ENCODE data around the gene BLOC1S1. TPM values are rescaled to one million over a fixed set of nuclear protein-coding genes. Genes with fewer than 3 reads are reported as not detected.

Gene BLOC1S1
- polyA plus RNA-seq, 1 donor (not counting 4 experiments of a cell fraction or from before 2014, with no cell fraction given): 62.5 TPM

GRCh38 chr12:55700255-55701018, 15.4 kb upstream of the BLOC1S1 start:
- Histone ChIP-seq H3K36me3 (ENCODE audit: control insufficient read depth in 2 of 2, extremely low read depth in 1 of 2, insufficient read depth in 2 of 2, low read length in 2 of 2) (no peaks in the 10 kb centered on the region), H3K4me2 (ENCODE audit: control insufficient read depth, extremely low read depth, insufficient read depth, low read depth, low read length) (no peak overlapping the region), H3K9me3 (ENCODE audit: control insufficient read depth, low read depth, low read length) (no peaks in the 10 kb centered on the region), H2AFZ (ENCODE audit: control insufficient read depth, low read length) (no peak overlapping the region), H3K9me1 (ENCODE audit: control insufficient read depth, extremely low read depth, insufficient read depth, low read length) (no peaks in the 10 kb centered on the region), H3K27me3 (ENCODE audit: control insufficient read depth, extremely low read depth, insufficient read depth, low read length) (peaks cover 22% of the 10 kb centered on the region), H3K4me3 (ENCODE audit: control insufficient read depth in 2 of 3, extremely low read depth in 1 of 3, insufficient read depth in 2 of 3, low read depth in 1 of 3, low read length in 3 of 3) (no peak overlapping the region), H3K4me1 (ENCODE audit: control insufficient read depth, extremely low read depth, insufficient read depth, low read length) (peaks cover 3% of the 10 kb centered on the region), H3K79me2 (ENCODE audit: control insufficient read depth, insufficient read depth, low read length) (no peaks in the 10 kb centered on the region), H3K9ac (ENCODE audit: control insufficient read depth, extremely low read depth, insufficient read depth, low read length) (no peak overlapping the region), H3K27ac (ENCODE audit: control insufficient read depth, insufficient read depth, low read length) (no peak overlapping the region), H4K20me1 (ENCODE audit: control insufficient read depth, extremely low read depth, insufficient read depth, low read length) (no peaks in the 10 kb centered on the region)
- TF ChIP-seq EZH2 (IDR thresholded peaks at IDR 0.05; ENCODE audit: low read length): no peak
- TF ChIP-seq, protein P1, sequence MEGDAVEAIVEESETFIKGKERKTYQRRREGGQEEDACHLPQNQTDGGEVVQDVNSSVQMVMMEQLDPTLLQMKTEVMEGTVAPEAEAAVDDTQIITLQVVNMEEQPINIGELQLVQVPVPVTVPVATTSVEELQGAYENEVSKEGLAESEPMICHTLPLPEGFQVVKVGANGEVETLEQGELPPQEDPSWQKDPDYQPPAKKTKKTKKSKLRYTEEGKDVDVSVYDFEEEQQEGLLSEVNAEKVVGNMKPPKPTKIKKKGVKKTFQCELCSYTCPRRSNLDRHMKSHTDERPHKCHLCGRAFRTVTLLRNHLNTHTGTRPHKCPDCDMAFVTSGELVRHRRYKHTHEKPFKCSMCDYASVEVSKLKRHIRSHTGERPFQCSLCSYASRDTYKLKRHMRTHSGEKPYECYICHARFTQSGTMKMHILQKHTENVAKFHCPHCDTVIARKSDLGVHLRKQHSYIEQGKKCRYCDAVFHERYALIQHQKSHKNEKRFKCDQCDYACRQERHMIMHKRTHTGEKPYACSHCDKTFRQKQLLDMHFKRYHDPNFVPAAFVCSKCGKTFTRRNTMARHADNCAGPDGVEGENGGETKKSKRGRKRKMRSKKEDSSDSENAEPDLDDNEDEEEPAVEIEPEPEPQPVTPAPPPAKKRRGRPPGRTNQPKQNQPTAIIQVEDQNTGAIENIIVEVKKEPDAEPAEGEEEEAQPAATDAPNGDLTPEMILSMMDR (optimal IDR thresholded peaks at IDR 0.05 in 1 of 3, IDR thresholded peaks at IDR 0.05 in 1 of 3, conservative IDR thresholded peaks at IDR 0.05 in 1 of 3; ENCODE audit: extremely low read depth in 1 of 3, insufficient read depth in 2 of 3, low read length in 3 of 3): no peak
- no peak for DNase-seq (ENCODE audit: low read depth, low spot score)
- no peak for FAIRE-seq
- dilution Hi-C loops (cut with MboI; ENCODE audit: extremely low pct_ligation_motif_present, low sequenced_read_pairs): no loop called here

DNA sequence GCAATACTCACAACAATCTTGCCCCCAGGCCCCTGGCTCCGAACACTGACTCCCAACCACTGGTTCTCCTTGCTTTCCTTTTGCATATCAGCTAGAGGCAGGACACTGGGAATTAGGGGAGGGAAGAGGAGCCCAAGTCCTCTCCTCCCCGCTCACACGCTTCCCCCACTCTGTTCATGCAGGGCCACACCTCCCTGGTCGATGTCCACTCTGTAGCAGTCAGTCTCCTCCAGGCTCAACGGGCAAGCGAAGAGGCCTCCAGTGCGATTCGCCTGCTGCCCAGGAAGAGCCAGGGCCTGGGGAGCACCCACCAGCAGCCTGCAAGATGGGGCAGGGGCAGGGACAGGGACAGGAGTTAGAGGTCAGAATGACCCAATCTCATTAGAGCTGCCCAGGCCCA, 13.0 kb upstream of the BLOC1S1 start:
- Histone ChIP-seq H3K9me1 (ENCODE audit: control insufficient read depth, extremely low read depth, insufficient read depth, low read length) (no peaks in the 10 kb centered on the region), H3K79me2 (ENCODE audit: control insufficient read depth, insufficient read depth, low read length) (no peaks in the 10 kb centered on the region), H3K27ac (ENCODE audit: control insufficient read depth, insufficient read depth, low read length) (no peak overlapping the region), H3K9me3 (ENCODE audit: control insufficient read depth, low read depth, low read length) (no peaks in the 10 kb centered on the region), H3K4me1 (ENCODE audit: control insufficient read depth, extremely low read depth, insufficient read depth, low read length) (peaks cover 3% of the 10 kb centered on the region), H2AFZ (ENCODE audit: control insufficient read depth, low read length) (no peak overlapping the region), H3K9ac (ENCODE audit: control insufficient read depth, extremely low read depth, insufficient read depth, low read length) (no peak overlapping the region), H3K27me3 (ENCODE audit: control insufficient read depth, extremely low read depth, insufficient read depth, low read length) (peaks cover 27% of the 10 kb centered on the region), H4K20me1 (ENCODE audit: control insufficient read depth, extremely low read depth, insufficient read depth, low read length) (no peaks in the 10 kb centered on the region), H3K4me2 (ENCODE audit: control insufficient read depth, extremely low read depth, insufficient read depth, low read depth, low read length) (no peak overlapping the region), H3K4me3 (ENCODE audit: control insufficient read depth in 2 of 3, extremely low read depth in 1 of 3, insufficient read depth in 2 of 3, low read depth in 1 of 3, low read length in 3 of 3) (no peak overlapping the region), H3K36me3 (ENCODE audit: control insufficient read depth in 2 of 2, extremely low read depth in 1 of 2, insufficient read depth in 2 of 2, low read length in 2 of 2) (no peaks in the 10 kb centered on the region)
- FAIRE-seq (no peak), DNase-seq (ENCODE audit: low read depth, low spot score) (no peak)
- TF ChIP-seq, protein P1 (optimal IDR thresholded peaks at IDR 0.05 in 1 of 3, IDR thresholded peaks at IDR 0.05 in 1 of 3, conservative IDR thresholded peaks at IDR 0.05 in 1 of 3; ENCODE audit: extremely low read depth in 1 of 3, insufficient read depth in 2 of 3, low read length in 3 of 3): no peak
- TF ChIP-seq EZH2 (IDR thresholded peaks at IDR 0.05; ENCODE audit: low read length): no peak
- dilution Hi-C loops (cut with MboI; ENCODE audit: extremely low pct_ligation_motif_present, low sequenced_read_pairs): no loop called here

Data from keratinocyte (primary cell).